K562 (cell line): ENCODE results near the gene LRRC47. TPM values are rescaled to one million over a fixed set of nuclear protein-coding genes. Genes with fewer than 3 reads are reported as not detected.

Experiments
- ATAC-seq: fragments of 200-7000 bp; cut with Tn5 transposase; 3 replicates; pipeline ENCODE4 v1.9.1; 2020; ENCODE audit warnings: moderate library complexity
- BruUV-seq: library from RNA; stranded (reverse); fragments of 400-500 nt; replicated peaks from 2 replicates; lab custom pipeline; 2021; lab: Mats Ljungman, UMichigan
- CTCF ChIA-PET: fragments of 300-600 bp; formaldehyde crosslinking; extraction: SDS; loops from one replicate; lab custom pipeline; 2021; ENCODE audit warnings: low intra/inter-chr PET ratio; lab: Yijun Ruan, JAX
- POLR2A ChIA-PET: fragments of 300-600, 350-650 bp; sonication (Branson Sonifier 250); formaldehyde crosslinking; extraction: SDS; loops from one replicate; lab custom pipeline; 2021; ENCODE audit warnings: antibody characterized with exemption, inconsistent platforms; lab: Yijun Ruan, JAX
- DNase-seq, 4 experiments: peaks; one replicate each; pipeline versions ENCODE4 v3.0.0 to v3.0.0-alpha.2; 2011 to 2018; ENCODE audit warnings: low spot score in 3 of 4, mixed read lengths in 3 of 4; ENCODE audit errors: extremely low read depth in 1 of 4
- FAIRE-seq: peaks from 2 replicates; lab custom pipeline; 2011; peaks lifted over from hg19 to GRCh38; lab: Jason Lieb, UNC
- H2AFZ ChIP-seq: 2 replicates; pipeline ENCODE4 v1.6.0; 2011; ENCODE audit warnings: low read depth, low read length, control low read depth, inconsistent platforms
- H3K27ac ChIP-seq: fragments of 200-600 bp; 3 replicates; pipeline ENCODE4 v1.8.0; 2011; ENCODE audit warnings: low read depth, mild to moderate bottlenecking, control low read depth, inconsistent platforms, low read length, moderate library complexity, mixed read lengths; ENCODE audit errors: extremely low read depth
- H3K27me3 ChIP-seq, 2 experiments: fragments of 300-600 bp in 1 of 2; 2 replicates in 1 of 2; 3 replicates in 1 of 2; pipeline versions ENCODE4 v1.6.0 to v1.8.0; 2011; ENCODE audit warnings: inconsistent platforms in 2 of 2, low read length in 2 of 2, mild to moderate bottlenecking in 1 of 2, mixed read lengths in 1 of 2, moderate library complexity in 1 of 2; ENCODE audit not compliant: control insufficient read depth in 2 of 2, insufficient read depth in 2 of 2
- H3K36me3 ChIP-seq: fragments of 300-600 bp; 3 replicates; pipeline ENCODE4 v1.8.0; 2011; ENCODE audit warnings: mild to moderate bottlenecking, low read length, inconsistent platforms; ENCODE audit not compliant: control insufficient read depth, insufficient read depth
- H3K4me1 ChIP-seq, 2 experiments: fragments of 200-600 bp in 1 of 2; replicated peaks in 1 of 2; 2 replicates in 1 of 2; 3 replicates in 1 of 2; pipeline versions ENCODE4 v1.5.1 to v1.8.0; 2011; ENCODE audit warnings: inconsistent platforms in 2 of 2, low read length in 2 of 2, mild to moderate bottlenecking in 1 of 2, mixed read lengths in 1 of 2, moderate library complexity in 1 of 2; ENCODE audit not compliant: control insufficient read depth in 2 of 2, insufficient read depth in 2 of 2
- H3K4me2 ChIP-seq: 2 replicates; pipeline ENCODE4 v1.6.1; 2011; ENCODE audit warnings: low read length, control low read depth, inconsistent platforms, mixed read lengths; ENCODE audit not compliant: insufficient read depth
- H3K4me3 ChIP-seq: fragments of 200-600 bp; sonication (generic), shearing (Covaris generic); 2 replicates; pipeline ENCODE4 v1.5.1; 2016; ENCODE audit warnings: control low read depth, inconsistent platforms
- H3K79me2 ChIP-seq: fragments of 200-600 bp; 3 replicates; pipeline ENCODE4 v1.8.0; 2011; ENCODE audit warnings: low read length, inconsistent platforms; ENCODE audit not compliant: control insufficient read depth, insufficient read depth
- H3K9ac ChIP-seq, 2 experiments: 2 replicates each; pipeline versions ENCODE4 v1.6.0 to v1.6.1; 2011; ENCODE audit warnings: low read depth in 2 of 2, low read length in 2 of 2, control low read depth in 1 of 2, inconsistent platforms in 1 of 2, mild to moderate bottlenecking in 1 of 2, mixed read lengths in 1 of 2; ENCODE audit not compliant: insufficient read depth in 1 of 2
- H3K9me1 ChIP-seq: one replicate; pipeline ENCODE4 v1.6.0; 2011; ENCODE audit warnings: inconsistent platforms, mild to moderate bottlenecking, low read length, moderate library complexity; ENCODE audit not compliant: control insufficient read depth, insufficient read depth
- H3K9me3 ChIP-seq: replicated peaks from 2 replicates; pipeline ENCODE4 v1.5.1; 2011; ENCODE audit warnings: low read depth, low read length, inconsistent platforms; ENCODE audit not compliant: control insufficient read depth, insufficient read depth
- H4K20me1 ChIP-seq: replicated peaks from 2 replicates; pipeline ENCODE4 v1.6.1; 2011; ENCODE audit warnings: low read length, inconsistent platforms, mixed read lengths; ENCODE audit not compliant: control insufficient read depth, insufficient read depth
- BHLHE40 ChIP-seq: IDR thresholded peaks from 2 replicates; pipeline ENCODE4 v1.6.1; 2011; ENCODE audit warnings: low read length, improper control_type of control experiment
- CEBPB ChIP-seq: fragments of 450-650 bp; IDR thresholded peaks from 2 replicates; pipeline ENCODE4 v1.6.1; 2016; ENCODE audit warnings: missing genetic modification characterization, missing compliant biosample characterization
- CEBPG ChIP-seq, 3 experiments: fragments of 200-800 bp in 1 of 3; sonication (Bioruptor generic) in 1 of 3; sonication (generic) in 1 of 3; formaldehyde crosslinking in 1 of 3; IDR thresholded peaks in 2 of 3; conservative IDR thresholded peaks in 1 of 3; 2 replicates each; pipeline versions ENCODE4 v1.6.1 to v1.8.0; 2016 to 2022; ENCODE audit warnings: missing compliant biosample characterization in 2 of 3, missing genetic modification characterization in 2 of 3, mild to moderate bottlenecking in 1 of 3, missing genetic modification reagents in 1 of 3
- DDX20 ChIP-seq: fragments of 450-650 bp; IDR thresholded peaks from 2 replicates; pipeline ENCODE4 v1.6.1; 2016; ENCODE audit warnings: missing genetic modification characterization, low read depth, mild to moderate bottlenecking, missing compliant biosample characterization, moderate library complexity
- POLR2H ChIP-seq: IDR thresholded peaks from 2 replicates; pipeline ENCODE4 v1.6.1; 2016; ENCODE audit warnings: missing genetic modification characterization, low read depth, mild to moderate bottlenecking, control low read depth, missing compliant biosample characterization, moderate library complexity
- RERE ChIP-seq: sonication (generic); formaldehyde crosslinking; IDR thresholded peaks from 2 replicates; pipeline ENCODE4 v1.8.0; 2023; ENCODE audit warnings: missing genetic modification reagents, mild to moderate bottlenecking, borderline replicate concordance
- USF1 ChIP-seq: sonication (generic); formaldehyde crosslinking; IDR thresholded peaks from 2 replicates; pipeline ENCODE4 v1.9.0; 2022; ENCODE audit warnings: mild to moderate bottlenecking, missing genetic modification reagents
- XRCC3 ChIP-seq: fragments of 450-650 bp; IDR thresholded peaks from 2 replicates; pipeline ENCODE4 v1.6.1; 2017; ENCODE audit warnings: mild to moderate bottlenecking, moderate library complexity
- ZNF551 ChIP-seq: fragments of 250-450 bp; sonication (Bioruptor Pico); IDR thresholded peaks from 2 replicates; pipeline ENCODE4 v1.5.0; 2021; ENCODE audit warnings: mild to moderate bottlenecking, moderate library complexity
- WGBS: fragments of 100-300 bp; shearing (Covaris generic); methylation state at CpG from one replicate; pipeline ENCODE4 v1.1.6; 2016; ENCODE audit warnings: low coverage, mixed read lengths; ENCODE audit not compliant: insufficient coverage; ENCODE audit errors: missing lambda C conversion rate; 5-methylcytosine and 5-hydroxymethylcytosine counted together
- in situ Hi-C: fragments of 300-500 bp; cut with MboI; formaldehyde crosslinking; loops from 4 replicates; pipeline ENCODE4 v1.15.0; 2018; ENCODE audit warnings: inconsistent platforms, mixed read lengths
- intact Hi-C: fragments of 100-400 bp; cut with micrococcal nuclease; formaldehyde crosslinking; loops from 2 replicates; pipeline ENCODE4 v1.14.2; 2022
- polyA plus RNA-seq, 8 experiments: library from polyadenylated mRNA; depleted of rRNA in 4 of 8; stranded (reverse) in 5 of 8; unstranded in 3 of 8; fragments of >200 nt; fragmentation: Nextera tagmentation in 2 of 8; fragmentation: Illumina TruSeq in 1 of 8; extraction: Ambion mirVana in 2 of 8; extraction: Trizol in 1 of 8; gene quantifications; 2 replicates each; pipeline versions ENCODE4 v1.2.1 to v1.2.3, GENCODE V29; 2011 to 2014; ENCODE audit warnings: inconsistent platforms in 1 of 8, missing spikeins in 1 of 8
- total RNA-seq, 7 experiments: library from RNA; depleted of rRNA in 6 of 7; stranded (reverse); fragments of >200 nt in 6 of 7; fragmentation: Illumina TruSeq in 2 of 7; extraction: Trizol in 2 of 7; gene quantifications; 2 replicates each; pipeline versions ENCODE4 v1.2.1 to v1.2.3, GENCODE V29; 2011 to 2021; ENCODE audit warnings: low replicate concordance in 1 of 7

The LRRC47 gene
- total and polyA plus RNA-seq, 9 of the 15 experiments (the other 6 are each of a cell fraction or from before 2014, with no cell fraction given), result 4.6 to 68.0 (median 35.9) TPM

GRCh38 chr1:3822421-3822820, 26.1 kb upstream of the LRRC47 start (continued):
- TF ChIP-seq USF1 (CRISPR knock-in tag) (peak; percentile 70), BHLHE40 (peak; percentile 63), DDX20 (tag) (no peak)

DNA sequence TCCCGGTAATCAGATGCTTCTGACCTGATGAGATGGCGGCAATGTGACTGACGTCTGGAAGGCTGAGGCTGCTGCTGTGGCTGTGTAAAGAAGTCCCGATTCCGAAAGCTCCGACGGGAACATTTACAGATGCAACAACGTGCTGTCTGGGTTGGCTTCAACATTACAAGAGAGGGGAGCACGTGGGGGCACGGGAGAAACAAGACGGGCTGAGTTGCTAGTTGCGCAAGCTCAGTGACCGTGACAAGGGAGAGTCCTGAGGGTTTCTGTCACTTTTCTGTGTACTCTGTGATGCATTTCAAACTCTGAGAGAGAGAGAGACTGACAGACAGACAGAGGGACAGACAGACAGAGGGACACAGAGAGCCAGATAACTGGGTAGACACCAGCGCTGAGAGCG, 25.6 kb upstream of the LRRC47 start:
- Histone ChIP-seq H3K36me3 (peaks cover 61% of the 10 kb centered on the region; the same call in 2 of the 3 replicates), H3K9me1 (peaks cover 7% of the 10 kb centered on the region), H3K27ac (no peak overlapping the region), H3K9ac (peak overlapping the region in 1 of 2 experiments; percentile 26; a peak in 1 of 4 replicates), H2AFZ (no peak overlapping the region), H3K27me3 (no peaks in the 10 kb centered on the region), H3K79me2 (no peaks in the 10 kb centered on the region), H3K4me1 (peaks cover 7 to 30% of the 10 kb centered on the region in 2 experiments; a peak in 4 of 5 replicates), H3K9me3 (no peaks in the 10 kb centered on the region), H4K20me1 (no peaks in the 10 kb centered on the region), H3K4me3 (no peak overlapping the region), H3K4me2 (no peak overlapping the region)
- ChIA-PET CTCF (no interaction called here), POLR2A (interaction anchor here (0.7 to 0.8 kb wide), 2 partner anchors 25 to 53 kb away, joined by 3 to 6 read pairs; no protein-coding TSS in a partner anchor)
- in situ Hi-C loops, result no loop called here
- WGBS, result 81% methylated on average over 15 of the region's 15 CpGs
- no TSS peak for BruUV-seq
- ATAC-seq (no peak), FAIRE-seq (peak; percentile 64), DNase-seq (no peak)
- intact Hi-C loops, result no loop called here
- TF ChIP-seq CEBPG (CRISPR knock-in tag; IDR thresholded peaks at IDR 0.05), result 0 out of 2 replicates have a peak, but pooled peaks have one; percentile 10
- no peak for TF ChIP-seq CEBPG (tag; conservative IDR thresholded peaks at IDR 0.05 in 1 of 2, IDR thresholded peaks at IDR 0.05 in 1 of 2)
- TF ChIP-seq XRCC3, result no peak
- no peak for TF ChIP-seq RERE (CRISPR knock-in tag)
- no peak for TF ChIP-seq ZNF551 (CRISPR knock-in tag)
- TF ChIP-seq POLR2H (tag), result no peak
- TF ChIP-seq CEBPB (tag), result peak; percentile 82
